Transverse colon (tissue), 4 donors: ENCODE measurements around the gene ASPG. TPM values are rescaled to one million over a fixed set of nuclear protein-coding genes. Genes with fewer than 3 reads are reported as not detected.

ENCODE experiments used
- DNase-seq: peaks from one replicate; pipeline ENCODE4 v3.0.0-alpha.2; 2019
- H3K27ac ChIP-seq, 4 donors: fragments of 200-600 bp; sonication (generic); 2 replicates each; pipeline ENCODE4 v1.5.1; 2016 to 2018; ENCODE audit warnings: inconsistent platforms in 4 of 4
- H3K27me3 ChIP-seq: fragments of 200-600 bp; sonication (generic); 2 replicates; pipeline ENCODE4 v1.5.1; 2017; ENCODE audit warnings: inconsistent platforms
- H3K36me3 ChIP-seq, 4 donors: fragments of 200-600 bp; sonication (generic); 2 replicates each; pipeline ENCODE4 v1.5.1; 2017 to 2019; ENCODE audit warnings: inconsistent platforms in 4 of 4
- H3K4me1 ChIP-seq, 4 donors: fragments of 200-600 bp; sonication (generic); 2 replicates each; pipeline ENCODE4 v1.5.1; 2017 to 2020; ENCODE audit warnings: inconsistent platforms in 4 of 4
- H3K4me3 ChIP-seq, 4 donors: fragments of 200-600 bp; sonication (generic); 1 replicate in 1 of 4; 2 replicates in 3 of 4; pipeline versions ENCODE4 v1.5.1 to v1.6.1; 2017 to 2019; ENCODE audit warnings: inconsistent platforms in 4 of 4
- H3K9me3 ChIP-seq, 2 donors: fragments of 200-600 bp; sonication (generic); 2 replicates each; pipeline ENCODE4 v1.5.1; 2017 to 2019; ENCODE audit warnings: inconsistent platforms in 2 of 2
- CTCF ChIP-seq, 5 experiments: fragments of 200-600 bp in 3 of 5; fragments of 450-650 bp in 2 of 5; sonication (generic) in 3 of 5; IDR thresholded peaks; 1 replicate in 2 of 5; 2 replicates in 3 of 5; pipeline ENCODE4 v1.5.1; 2016 to 2017; ENCODE audit warnings: antibody characterized with exemption in 5 of 5, inconsistent platforms in 3 of 5, mild to moderate bottlenecking in 2 of 5, moderate library complexity in 1 of 5
- EP300 ChIP-seq: sonication (generic); formaldehyde crosslinking; IDR thresholded peaks from one replicate; pipeline ENCODE4 v1.6.1; 2017; ENCODE audit warnings: antibody characterized with exemption, low read depth
- POLR2A ChIP-seq: fragments of 450-650 bp; IDR thresholded peaks from one replicate; pipeline ENCODE4 v1.6.1; 2016; ENCODE audit warnings: antibody characterized with exemption, mild to moderate bottlenecking, moderate library complexity
- POLR2AphosphoS5 ChIP-seq, 3 donors: sonication (generic); formaldehyde crosslinking; IDR thresholded peaks; one replicate each; pipeline ENCODE4 v1.6.1; 2016; ENCODE audit warnings: antibody characterized with exemption in 3 of 3
- WGBS, 2 donors: methylation state at CpG; one replicate each; pipeline ENCODE4 v1.1.5; 2018; ENCODE audit warnings: low coverage in 1 of 2; 5-methylcytosine and 5-hydroxymethylcytosine counted together
- in situ Hi-C, 4 donors: fragments of 200-750 bp; cut with MboI; loops; one replicate each; pipeline versions ENCODE4 v1.15.0 to v1.15.1; 2017; ENCODE audit warnings: low sequenced_read_pairs in 3 of 4, low pct_ligation_motif_present in 1 of 4, low pct_unique_long_range_greater_than_20kb in 1 of 4
- intact Hi-C: fragments of 100-400 bp; cut with DNase I; formaldehyde crosslinking; loops from one replicate; pipeline ENCODE4 v1.15.1; 2023; ENCODE audit warnings: low total_unique reads
- total RNA-seq, 4 donors: library from RNA; depleted of rRNA; stranded (reverse); fragments of >200 nt; gene quantifications; one replicate each; pipeline ENCODE4 v1.1.0, GENCODE V29; 2016

The ASPG gene
- total RNA-seq, 4 donors from 2014 or later, result 4.4 to 20.3 (median 8.7) TPM

- Histone ChIP-seq H3K27me3 (no peaks in the 10 kb centered on the region), H3K4me1 (no peaks in the 10 kb centered on the region), H3K36me3 (no peaks in the 10 kb centered on the region), H3K4me3 (no peak overlapping the region), H3K9me3 (no peaks in the 10 kb centered on the region), H3K27ac (no peak overlapping the region)
- DNase-seq, result no peak
- intact Hi-C loops (loop anchor here (10.0 kb wide), 1 partner anchor 186 kb away; no protein-coding TSS in a partner anchor), in situ Hi-C loops (no loop called here)
- TF ChIP-seq EP300 (no peak), CTCF (IDR thresholded peaks at IDR 0.05) (no peak), POLR2AphosphoS5 (IDR thresholded peaks at IDR 0.05) (no peak), POLR2A (no peak)
- 80 to 87% methylated on average over 1 to 50 of the region's 51 CpGs for WGBS, 2 donors
These were observed 73.6 kb downstream of the ASPG start for GRCh38 chr14:104158827-104159798.

DNA sequence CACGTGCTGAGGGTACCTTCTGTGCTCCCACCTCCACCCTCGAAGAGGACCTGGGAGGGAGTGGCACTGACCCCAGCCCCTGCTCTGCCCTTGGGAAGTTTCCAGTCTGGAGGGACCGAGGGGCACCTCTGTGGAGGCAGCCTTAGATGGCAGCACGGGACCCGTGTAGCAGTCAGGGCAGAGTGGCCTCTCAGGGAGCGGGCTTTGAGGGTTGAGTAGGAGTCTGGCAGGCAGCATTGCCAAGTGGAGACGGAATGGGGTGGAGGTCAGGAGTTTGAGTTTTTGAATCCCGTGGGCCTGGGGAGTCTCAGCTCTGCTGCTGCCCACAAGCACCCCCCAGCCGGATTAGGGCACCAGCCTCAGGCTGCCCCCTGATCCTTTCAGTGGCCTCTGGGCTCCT, 74.5 kb downstream of the ASPG start:
- H3K27ac ChIP-seq, result no peak overlapping the region
- WGBS, 2 donors, result 80% methylated on average over 9 of the region's 9 CpGs; no CpG with 5 or more reads in 1 of the 2 donors
- intact Hi-C loops, result loop anchor here (10.0 kb wide), 1 partner anchor 185 kb away; no protein-coding TSS in a partner anchor
- TF ChIP-seq CTCF (IDR thresholded peaks at IDR 0.05) (no peak), EP300 (no peak), POLR2AphosphoS5 (IDR thresholded peaks at IDR 0.05) (no peak), POLR2A (no peak)
- no peak overlapping the region for H3K4me3 ChIP-seq
- in situ Hi-C loops, result no loop called here
- no peak for DNase-seq
- H3K36me3 ChIP-seq, result no peaks in the 10 kb centered on the region
- H3K4me1 ChIP-seq, result no peaks in the 10 kb centered on the region
- H3K9me3 ChIP-seq, result no peaks in the 10 kb centered on the region
- no peaks in the 10 kb centered on the region for H3K27me3 ChIP-seq

DNA sequence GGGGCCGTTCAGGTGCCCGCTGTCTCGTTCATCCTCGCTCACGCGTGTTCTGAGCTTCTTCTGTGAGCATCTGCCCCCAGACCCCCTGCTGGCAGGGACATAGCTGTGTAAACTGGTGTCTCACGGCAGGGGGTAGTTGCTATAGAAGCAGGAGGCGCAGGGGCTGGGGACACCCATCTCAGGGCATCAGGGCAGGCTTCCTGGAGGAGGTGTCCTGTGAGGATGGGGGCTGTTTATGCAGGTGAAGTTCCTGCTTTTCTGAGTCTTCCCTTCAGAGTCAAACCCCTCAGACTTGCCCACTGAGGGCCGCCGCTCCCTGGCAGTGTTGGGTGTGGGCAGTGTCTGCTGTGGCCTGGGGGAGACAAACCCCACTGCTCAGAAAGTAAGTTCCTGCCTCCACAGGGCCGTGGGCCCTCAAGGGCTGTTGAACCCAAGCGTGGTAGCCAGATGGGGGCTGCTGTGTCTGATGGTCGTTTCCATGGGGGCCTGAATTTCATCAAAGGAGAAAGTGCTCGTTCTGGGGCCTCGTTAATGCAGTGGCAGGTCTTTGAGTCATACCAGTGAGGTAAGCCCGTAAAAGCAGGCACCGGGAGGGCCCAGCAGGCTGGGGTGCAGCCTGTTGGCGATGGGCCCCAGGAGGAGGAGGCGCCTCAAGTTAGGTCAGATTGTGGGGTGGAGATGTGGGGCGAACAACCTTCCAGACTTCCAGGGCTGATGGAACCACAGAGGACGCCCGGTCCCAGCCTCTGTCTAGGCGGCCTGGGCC, 76.3 kb downstream of the ASPG start:
- H3K27me3 ChIP-seq, result no peaks in the 10 kb centered on the region
- H3K4me1 ChIP-seq, result no peaks in the 10 kb centered on the region
- 85% methylated on average over 21 of the region's 23 CpGs; no CpG with 5 or more reads in 1 of the 2 donors for WGBS, 2 donors
- intact Hi-C loops (no loop called here), in situ Hi-C loops (no loop called here)
- H3K27ac ChIP-seq, result no peak overlapping the region
- H3K9me3 ChIP-seq, result no peaks in the 10 kb centered on the region
- no peak for DNase-seq
- H3K4me3 ChIP-seq, result no peak overlapping the region
- no peaks in the 10 kb centered on the region for H3K36me3 ChIP-seq
- no peak for TF ChIP-seq EP300
- TF ChIP-seq CTCF (IDR thresholded peaks at IDR 0.05), result no peak
- no peak for TF ChIP-seq POLR2AphosphoS5 (IDR thresholded peaks at IDR 0.05)
- no peak for TF ChIP-seq POLR2A

DNA sequence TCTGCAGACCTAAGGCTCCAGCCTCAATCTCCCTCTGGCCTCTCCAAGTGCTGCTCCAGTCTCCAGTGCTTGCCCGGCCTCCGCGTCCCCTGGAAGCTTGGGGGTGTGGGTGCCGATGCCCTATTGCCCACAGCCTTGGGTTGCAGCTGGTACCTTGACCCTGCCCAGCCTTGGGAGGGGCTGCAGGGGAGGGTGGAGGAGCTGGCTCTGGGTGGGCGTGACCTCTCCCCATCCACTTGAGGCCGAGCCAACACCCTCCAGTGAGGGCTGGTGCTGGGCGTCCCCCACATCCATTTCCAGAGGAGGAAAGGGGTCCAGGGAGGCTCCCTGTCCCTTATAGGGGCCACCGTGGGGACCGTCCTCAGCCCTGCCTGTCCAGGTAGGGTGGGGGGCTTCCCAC, 77.0 kb downstream of the ASPG start:
- in situ Hi-C loops, result no loop called here
- TF ChIP-seq EP300 (no peak), POLR2AphosphoS5 (IDR thresholded peaks at IDR 0.05) (no peak), POLR2A (no peak), CTCF (IDR thresholded peaks at IDR 0.05) (no peak)
- 91% methylated on average over 9 of the region's 9 CpGs; no CpG with 5 or more reads in 1 of the 2 donors for WGBS, 2 donors
- Histone ChIP-seq H3K4me1 (no peaks in the 10 kb centered on the region), H3K9me3 (no peaks in the 10 kb centered on the region), H3K4me3 (no peak overlapping the region), H3K27ac (no peak overlapping the region), H3K27me3 (no peaks in the 10 kb centered on the region), H3K36me3 (no peaks in the 10 kb centered on the region)
- intact Hi-C loops, result no loop called here
- no peak for DNase-seq
